ENCODE results near the gene IMMP2L.

DNA sequence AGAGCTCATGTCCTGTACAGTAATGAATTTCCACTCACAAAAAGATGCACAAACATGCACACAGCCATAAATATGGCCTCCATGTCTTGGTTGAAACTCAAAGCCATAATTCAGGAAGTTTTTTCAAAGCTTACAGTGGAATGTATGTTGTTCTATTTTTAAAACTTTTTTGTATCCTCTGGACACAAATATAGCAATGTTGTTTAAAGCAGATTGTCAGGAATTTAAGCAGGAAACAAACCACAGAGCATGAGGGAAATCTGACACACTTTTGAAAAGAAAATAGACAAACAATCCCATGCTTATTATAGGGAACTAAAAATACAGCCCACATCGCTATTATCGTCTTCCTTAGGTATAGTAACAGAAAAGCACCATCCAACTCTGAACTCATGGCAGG, 449.9 kb downstream of the IMMP2L start:
- TF ChIP-seq, protein P1, sequence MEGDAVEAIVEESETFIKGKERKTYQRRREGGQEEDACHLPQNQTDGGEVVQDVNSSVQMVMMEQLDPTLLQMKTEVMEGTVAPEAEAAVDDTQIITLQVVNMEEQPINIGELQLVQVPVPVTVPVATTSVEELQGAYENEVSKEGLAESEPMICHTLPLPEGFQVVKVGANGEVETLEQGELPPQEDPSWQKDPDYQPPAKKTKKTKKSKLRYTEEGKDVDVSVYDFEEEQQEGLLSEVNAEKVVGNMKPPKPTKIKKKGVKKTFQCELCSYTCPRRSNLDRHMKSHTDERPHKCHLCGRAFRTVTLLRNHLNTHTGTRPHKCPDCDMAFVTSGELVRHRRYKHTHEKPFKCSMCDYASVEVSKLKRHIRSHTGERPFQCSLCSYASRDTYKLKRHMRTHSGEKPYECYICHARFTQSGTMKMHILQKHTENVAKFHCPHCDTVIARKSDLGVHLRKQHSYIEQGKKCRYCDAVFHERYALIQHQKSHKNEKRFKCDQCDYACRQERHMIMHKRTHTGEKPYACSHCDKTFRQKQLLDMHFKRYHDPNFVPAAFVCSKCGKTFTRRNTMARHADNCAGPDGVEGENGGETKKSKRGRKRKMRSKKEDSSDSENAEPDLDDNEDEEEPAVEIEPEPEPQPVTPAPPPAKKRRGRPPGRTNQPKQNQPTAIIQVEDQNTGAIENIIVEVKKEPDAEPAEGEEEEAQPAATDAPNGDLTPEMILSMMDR (conservative IDR thresholded peaks at IDR 0.05; ENCODE audit: low read depth, low read length): no peak
- TF ChIP-seq CEBPB (IDR thresholded peaks at IDR 0.05; ENCODE audit: low read depth, low read length): no peak
- TF ChIP-seq MAZ (IDR thresholded peaks at IDR 0.05; ENCODE audit: borderline replicate concordance, low read depth, low read length): no peak
- TF ChIP-seq POLR2A (IDR thresholded peaks at IDR 0.05; ENCODE audit: low read depth, low read length): no peak
